ENCODE measurements around the gene MSI2. TPM values are rescaled to one million over a fixed set of nuclear protein-coding genes. Genes with fewer than 3 reads are reported as not detected.
"Not testable (repeated sequence)": the region's sequence is repeated elsewhere in the genome, so short reads cannot be mapped to it uniquely, and the experiment has no call there.

The MSI2 gene
- total RNA-seq, 1 donor = 12.6 TPM

GRCh38 chr17:57496382-57496781 lies 240.1 kb downstream of the MSI2 start:
- DNase-seq (ENCODE audit: low read depth) = no peak
- H3K4me3 ChIP-seq (ENCODE audit: low read depth, low read length) = no peak overlapping the region
- TF ChIP-seq, protein P1, sequence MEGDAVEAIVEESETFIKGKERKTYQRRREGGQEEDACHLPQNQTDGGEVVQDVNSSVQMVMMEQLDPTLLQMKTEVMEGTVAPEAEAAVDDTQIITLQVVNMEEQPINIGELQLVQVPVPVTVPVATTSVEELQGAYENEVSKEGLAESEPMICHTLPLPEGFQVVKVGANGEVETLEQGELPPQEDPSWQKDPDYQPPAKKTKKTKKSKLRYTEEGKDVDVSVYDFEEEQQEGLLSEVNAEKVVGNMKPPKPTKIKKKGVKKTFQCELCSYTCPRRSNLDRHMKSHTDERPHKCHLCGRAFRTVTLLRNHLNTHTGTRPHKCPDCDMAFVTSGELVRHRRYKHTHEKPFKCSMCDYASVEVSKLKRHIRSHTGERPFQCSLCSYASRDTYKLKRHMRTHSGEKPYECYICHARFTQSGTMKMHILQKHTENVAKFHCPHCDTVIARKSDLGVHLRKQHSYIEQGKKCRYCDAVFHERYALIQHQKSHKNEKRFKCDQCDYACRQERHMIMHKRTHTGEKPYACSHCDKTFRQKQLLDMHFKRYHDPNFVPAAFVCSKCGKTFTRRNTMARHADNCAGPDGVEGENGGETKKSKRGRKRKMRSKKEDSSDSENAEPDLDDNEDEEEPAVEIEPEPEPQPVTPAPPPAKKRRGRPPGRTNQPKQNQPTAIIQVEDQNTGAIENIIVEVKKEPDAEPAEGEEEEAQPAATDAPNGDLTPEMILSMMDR (IDR thresholded peaks at IDR 0.05; ENCODE audit: insufficient read depth, low read length) = no peak

DNA sequence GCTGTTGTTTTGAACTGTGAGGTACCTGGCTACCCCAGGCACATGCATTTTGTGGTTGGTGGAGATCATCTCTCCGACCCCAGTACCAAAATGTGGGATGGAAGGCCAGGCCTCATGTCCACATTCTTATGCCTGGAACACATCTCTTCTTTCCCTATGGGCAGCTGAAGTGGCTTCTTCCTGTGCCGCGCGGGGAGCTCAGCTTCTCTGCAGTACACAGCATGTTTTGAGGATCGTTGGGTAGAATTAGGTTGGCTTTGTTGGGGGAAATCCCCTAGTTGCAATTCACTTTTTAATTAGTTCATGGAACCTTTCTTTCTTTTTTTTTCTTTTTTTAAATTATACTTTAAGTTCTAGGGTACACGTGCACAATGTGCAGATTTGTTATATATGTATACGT lies 242.1 kb downstream of the MSI2 start:
- TF ChIP-seq, protein P1 (IDR thresholded peaks at IDR 0.05; ENCODE audit: insufficient read depth, low read length) = no peak
- no peak overlapping the region for H3K4me3 ChIP-seq (ENCODE audit: low read depth, low read length)
- DNase-seq (ENCODE audit: low read depth) = no peak

GRCh38 chr17:57499221-57499620 lies 242.9 kb downstream of the MSI2 start:
- not testable (repeated sequence) for H3K4me3 ChIP-seq (ENCODE audit: low read depth, low read length); DNase-seq (ENCODE audit: low read depth)

DNA sequence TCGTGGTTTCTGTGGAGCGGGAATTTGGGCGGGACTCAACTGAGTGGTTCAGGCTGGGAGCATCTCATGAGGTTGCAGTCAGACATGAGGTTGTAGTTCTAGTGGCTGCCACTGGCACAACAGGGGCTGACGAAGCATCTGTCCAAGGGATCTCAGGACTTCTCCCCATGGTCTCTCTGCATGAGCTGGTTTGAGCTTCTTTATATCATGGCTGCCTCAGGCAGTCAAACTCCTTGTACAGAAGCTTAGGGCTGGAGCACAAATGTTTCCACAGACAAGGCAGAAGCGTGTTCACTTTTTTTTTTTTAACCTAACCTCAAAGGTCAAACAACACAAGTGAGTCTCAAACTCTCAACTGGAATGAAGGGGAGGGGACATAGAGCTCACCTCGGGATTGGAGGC lies 243.3 kb downstream of the MSI2 start:
- no peak overlapping the region for H3K4me3 ChIP-seq (ENCODE audit: low read depth, low read length)
- DNase-seq (ENCODE audit: low read depth) = no peak
- TF ChIP-seq, protein P1 (IDR thresholded peaks at IDR 0.05; ENCODE audit: insufficient read depth, low read length) = no peak

- TF ChIP-seq, protein P1 (IDR thresholded peaks at IDR 0.05; ENCODE audit: insufficient read depth, low read length) = no peak
- no peak overlapping the region for H3K4me3 ChIP-seq (ENCODE audit: low read depth, low read length)
- DNase-seq (ENCODE audit: low read depth) = no peak
Observed at GRCh38 chr17:57501016-57501415, 244.7 kb downstream of the MSI2 start.

- TF ChIP-seq, protein P1 (IDR thresholded peaks at IDR 0.05; ENCODE audit: insufficient read depth, low read length) = no peak
- DNase-seq (ENCODE audit: low read depth) = no peak
- no peak overlapping the region for H3K4me3 ChIP-seq (ENCODE audit: low read depth, low read length)
Observed at GRCh38 chr17:57502022-57502421, 245.7 kb downstream of the MSI2 start.

- DNase-seq (ENCODE audit: low read depth) = no peak
- no peak overlapping the region for H3K4me3 ChIP-seq (ENCODE audit: low read depth, low read length)
- TF ChIP-seq, protein P1 (IDR thresholded peaks at IDR 0.05; ENCODE audit: insufficient read depth, low read length) = no peak
Observed at GRCh38 chr17:57502811-57503241, 246.5 kb downstream of the MSI2 start.

Data from fibroblast of the aortic adventitia (primary cell).